Colonic mucosa (tissue), 4 donors: ENCODE results near the gene TSPAN9. TPM values are rescaled to one million over a fixed set of nuclear protein-coding genes. Genes with fewer than 3 reads are reported as not detected.

Source experiments
- DNase-seq: peaks from one replicate; pipeline ENCODE4 v3.0.0-alpha.2; 2020
- H3K27ac ChIP-seq: fragments of 200-600 bp; one replicate; pipeline ENCODE4 v1.8.0; 2021
- H3K27me3 ChIP-seq: fragments of 200-600 bp; one replicate; pipeline ENCODE4 v1.8.0; 2021
- H3K36me3 ChIP-seq: fragments of 200-600 bp; one replicate; pipeline ENCODE4 v1.8.0; 2021
- H3K4me1 ChIP-seq: fragments of 200-600 bp; one replicate; pipeline ENCODE4 v1.8.0; 2021; ENCODE audit warnings: mild to moderate bottlenecking
- H3K4me3 ChIP-seq: fragments of 200-600 bp; one replicate; pipeline ENCODE4 v1.8.0; 2021
- H3K9ac ChIP-seq, 2 donors: one replicate each; pipeline ENCODE4 v1.7.0; 2013; ENCODE audit warnings: control low read depth in 2 of 2, low read depth in 2 of 2, low read length in 2 of 2
- H3K9me3 ChIP-seq: fragments of 200-600 bp; one replicate; pipeline ENCODE4 v1.8.0; 2021
- CTCF ChIP-seq: fragments of 200-600 bp; IDR thresholded peaks from one replicate; pipeline ENCODE4 v1.8.0; 2022; ENCODE audit warnings: antibody characterized with exemption, mild to moderate bottlenecking
- intact Hi-C: fragments of 100-400 bp; cut with DNase I; formaldehyde crosslinking; loops from one replicate; pipeline ENCODE4 v1.14.1; 2022
- total RNA-seq, 2 donors: library from RNA; stranded (reverse); fragmentation: NEBNext Ultra II Directional in 1 of 2; extraction: Animal tissue kit (Norgen Biotek cat#: 25700) in 1 of 2; gene quantifications; one replicate each; pipeline ENCODE4 v1.2.1, GENCODE V29; 2021
- donor health status: healthy.
- donor health status: DM: no; HTN: no; CAD: no.
- donor health status: DM: no; HTN: no; CAD: no.

Gene TSPAN9
- total RNA-seq, 2 donors from 2014 or later, result 4.7 to 9.9 TPM

DNA sequence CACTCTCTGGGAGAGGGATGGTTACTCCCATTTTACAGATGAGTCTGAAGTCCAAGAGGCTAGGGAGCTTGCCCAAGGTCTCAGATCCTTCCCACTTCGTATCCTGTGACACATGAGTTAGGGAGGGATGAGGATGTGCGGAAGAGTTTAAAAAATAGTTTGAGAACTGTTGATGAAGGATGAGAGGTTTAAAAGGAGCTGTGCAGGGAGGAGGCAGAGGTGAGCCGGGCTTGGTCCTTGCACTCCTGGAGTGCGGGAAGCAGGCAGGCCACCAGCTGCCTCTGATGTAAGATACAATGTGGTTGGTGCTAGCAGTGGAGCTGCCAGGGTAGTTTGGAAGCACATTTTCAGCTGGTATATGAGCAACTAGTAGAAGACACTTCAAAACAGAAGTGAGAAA lies 46.5 kb downstream of the TSPAN9 start:
- no peak overlapping the region for H3K27ac ChIP-seq
- H3K4me1 ChIP-seq, result no peaks in the 10 kb centered on the region
- H3K4me3 ChIP-seq, result no peak overlapping the region
- H3K36me3 ChIP-seq, result no peaks in the 10 kb centered on the region
- H3K9ac ChIP-seq, result no peak overlapping the region
- H3K27me3 ChIP-seq, result no peaks in the 10 kb centered on the region
- TF ChIP-seq CTCF, result no peak
- intact Hi-C loops, result no loop called here
- H3K9me3 ChIP-seq, result no peaks in the 10 kb centered on the region
- DNase-seq, result no peak

GRCh38 chr12:3124917-3125316 lies 47.7 kb downstream of the TSPAN9 start:
- no peaks in the 10 kb centered on the region for H3K27me3 ChIP-seq
- no peak overlapping the region for H3K4me3 ChIP-seq
- H3K27ac ChIP-seq, result no peak overlapping the region
- no peaks in the 10 kb centered on the region for H3K36me3 ChIP-seq
- no peak for DNase-seq
- intact Hi-C loops, result no loop called here
- no peaks in the 10 kb centered on the region for H3K9me3 ChIP-seq
- H3K9ac ChIP-seq, result no peak overlapping the region
- no peak for TF ChIP-seq CTCF
- no peaks in the 10 kb centered on the region for H3K4me1 ChIP-seq

GRCh38 chr12:3125674-3126073 lies 48.5 kb downstream of the TSPAN9 start:
- TF ChIP-seq CTCF, result no peak
- Histone ChIP-seq H3K4me1 (no peaks in the 10 kb centered on the region), H3K36me3 (no peaks in the 10 kb centered on the region), H3K9me3 (no peaks in the 10 kb centered on the region), H3K9ac (no peak overlapping the region), H3K27ac (no peak overlapping the region), H3K27me3 (no peaks in the 10 kb centered on the region), H3K4me3 (no peak overlapping the region)
- intact Hi-C loops, result no loop called here
- DNase-seq, result no peak

- Histone ChIP-seq H3K27me3 (no peaks in the 10 kb centered on the region), H3K27ac (no peak overlapping the region), H3K4me3 (no peak overlapping the region), H3K36me3 (no peaks in the 10 kb centered on the region), H3K4me1 (no peaks in the 10 kb centered on the region), H3K9ac (no peak overlapping the region), H3K9me3 (no peaks in the 10 kb centered on the region)
- intact Hi-C loops, result no loop called here
- TF ChIP-seq CTCF, result no peak
- no peak for DNase-seq
These were observed 50.7 kb downstream of the TSPAN9 start for GRCh38 chr12:3127832-3128231.

DNA sequence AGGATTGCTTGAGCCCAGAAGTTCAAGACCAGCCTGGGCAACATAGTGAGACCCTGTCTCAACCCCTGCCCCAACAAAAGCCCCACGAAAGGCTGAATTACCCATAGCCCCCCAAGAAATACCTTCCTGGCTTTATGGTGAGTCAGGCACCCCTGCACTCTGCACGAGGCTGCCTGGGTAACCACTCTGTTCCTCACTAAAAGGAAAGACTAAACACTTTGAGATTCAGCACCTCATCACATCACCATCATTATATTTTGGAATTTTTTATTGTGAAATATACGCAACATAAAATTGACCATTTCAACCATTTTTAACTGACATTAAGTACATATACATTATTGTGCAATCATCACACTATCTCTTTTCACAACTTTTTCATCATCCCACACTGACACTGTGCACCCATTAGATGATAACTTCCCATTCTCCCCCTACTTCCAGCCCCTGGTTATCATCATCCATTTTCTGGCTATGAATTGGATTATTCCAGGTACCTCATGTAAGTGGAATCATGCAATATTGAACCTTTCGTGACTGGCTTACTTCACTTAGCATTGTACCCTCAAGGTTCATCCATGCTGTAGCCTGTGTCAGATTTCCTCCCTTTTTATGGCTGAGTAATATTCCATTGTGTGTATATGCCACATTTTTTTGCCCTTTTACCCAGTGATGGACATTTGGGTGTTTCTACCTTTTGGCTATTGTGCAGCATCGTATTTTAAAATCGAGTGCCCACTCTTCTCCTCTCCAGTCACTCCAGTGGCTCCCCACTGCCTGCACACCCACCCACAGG lies 51.5 kb downstream of the TSPAN9 start:
- DNase-seq, result no peak
- TF ChIP-seq CTCF, result no peak
- no peaks in the 10 kb centered on the region for H3K4me1 ChIP-seq
- H3K27me3 ChIP-seq, result no peaks in the 10 kb centered on the region
- no peaks in the 10 kb centered on the region for H3K36me3 ChIP-seq
- H3K27ac ChIP-seq, result no peak overlapping the region
- no peak overlapping the region for H3K4me3 ChIP-seq
- H3K9ac ChIP-seq, result no peak overlapping the region
- intact Hi-C loops, result no loop called here
- no peaks in the 10 kb centered on the region for H3K9me3 ChIP-seq
